ENCODE results near the gene CLIC3. TPM values are rescaled to one million over a fixed set of nuclear protein-coding genes. Genes with fewer than 3 reads are reported as not detected.

The CLIC3 gene
- total RNA-seq, 1 experiment from 2014 or later, result not detected

GRCh38 chr9:137027369-137028262 is 31.2 kb upstream of the CLIC3 start, which contains the start of gene ABCA2:
Gene ABCA2 (minus strand): TSS chr9:137028237. CDS start chr9:137028140, 97 bp downstream.
- peak within 1 kb of the TSS; percentile 59 for H3K4me2 ChIP-seq (ENCODE audit: low read depth, low read length, poor library complexity, severe bottlenecking)
- no peak within 1 kb of the TSS for H3K27ac ChIP-seq (ENCODE audit: low read length)
- peaks cover 36% of the 10 kb centered on the region for H3K4me1 ChIP-seq (ENCODE audit: low read length)
- no peaks in the 10 kb centered on the region for H3K9me2 ChIP-seq (replicated peaks; ENCODE audit: insufficient read depth, low read length)
- no peaks in the 10 kb centered on the region for H3K79me2 ChIP-seq (ENCODE audit: low read length)
- no peak within 1 kb of the TSS for H2AFZ ChIP-seq (ENCODE audit: low read length)
- H3K36me3 ChIP-seq (ENCODE audit: insufficient read depth, low read length), result no peaks in the 10 kb centered on the region
- no peaks in the 10 kb centered on the region for H3K27me3 ChIP-seq (ENCODE audit: low read length)
- H3K9ac ChIP-seq (ENCODE audit: low read length), result peak within 1 kb of the TSS; percentile 35
- no peaks in the 10 kb centered on the region; the same call in 1 of the 2 replicates for H4K20me1 ChIP-seq (ENCODE audit: insufficient read depth, low read depth, low read length)
- DNase-seq, result no peak
- H3K9me3 ChIP-seq (ENCODE audit: low read length), result no peaks in the 10 kb centered on the region
- H3K4me3 ChIP-seq (ENCODE audit: low read length), result peak within 1 kb of the TSS; percentile 53; the same call in 1 of the 2 replicates

GRCh38 chr9:137026828-137027227 is 30.5 kb upstream of the CLIC3 start:
- Histone ChIP-seq H3K9ac (ENCODE audit: low read length) (no peak overlapping the region), H3K27ac (ENCODE audit: low read length) (no peak overlapping the region), H3K79me2 (ENCODE audit: low read length) (no peaks in the 10 kb centered on the region), H3K27me3 (ENCODE audit: low read length) (no peaks in the 10 kb centered on the region), H3K4me1 (ENCODE audit: low read length) (peaks cover 28% of the 10 kb centered on the region), H3K9me2 (replicated peaks; ENCODE audit: insufficient read depth, low read length) (no peaks in the 10 kb centered on the region), H3K4me2 (ENCODE audit: low read depth, low read length, poor library complexity, severe bottlenecking) (no peak overlapping the region), H2AFZ (ENCODE audit: low read length) (no peak overlapping the region), H3K4me3 (ENCODE audit: low read length) (no peak overlapping the region), H3K36me3 (ENCODE audit: insufficient read depth, low read length) (no peaks in the 10 kb centered on the region), H4K20me1 (ENCODE audit: insufficient read depth, low read depth, low read length) (no peaks in the 10 kb centered on the region; the same call in 1 of the 2 replicates), H3K9me3 (ENCODE audit: low read length) (no peaks in the 10 kb centered on the region)
- no peak for DNase-seq

GRCh38 chr9:137026384-137026783 is 30.0 kb upstream of the CLIC3 start:
- Histone ChIP-seq H3K27ac (ENCODE audit: low read length) (no peak overlapping the region), H3K79me2 (ENCODE audit: low read length) (no peaks in the 10 kb centered on the region), H3K9ac (ENCODE audit: low read length) (no peak overlapping the region), H3K9me3 (ENCODE audit: low read length) (no peaks in the 10 kb centered on the region), H3K9me2 (replicated peaks; ENCODE audit: insufficient read depth, low read length) (no peaks in the 10 kb centered on the region), H3K36me3 (ENCODE audit: insufficient read depth, low read length) (no peaks in the 10 kb centered on the region), H3K27me3 (ENCODE audit: low read length) (no peaks in the 10 kb centered on the region), H3K4me2 (ENCODE audit: low read depth, low read length, poor library complexity, severe bottlenecking) (peak overlapping the region; percentile 27), H3K4me1 (ENCODE audit: low read length) (peaks cover 24% of the 10 kb centered on the region), H4K20me1 (ENCODE audit: insufficient read depth, low read depth, low read length) (no peaks in the 10 kb centered on the region; the same call in 1 of the 2 replicates), H2AFZ (ENCODE audit: low read length) (no peak overlapping the region), H3K4me3 (ENCODE audit: low read length) (no peak overlapping the region)
- DNase-seq, result no peak

- Histone ChIP-seq H3K4me3 (ENCODE audit: low read length) (no peak overlapping the region), H3K4me1 (ENCODE audit: low read length) (peaks cover 23% of the 10 kb centered on the region), H3K4me2 (ENCODE audit: low read depth, low read length, poor library complexity, severe bottlenecking) (peak overlapping the region; percentile 27), H3K9ac (ENCODE audit: low read length) (no peak overlapping the region), H3K9me2 (replicated peaks; ENCODE audit: insufficient read depth, low read length) (no peaks in the 10 kb centered on the region), H3K9me3 (ENCODE audit: low read length) (no peaks in the 10 kb centered on the region), H2AFZ (ENCODE audit: low read length) (no peak overlapping the region), H4K20me1 (ENCODE audit: insufficient read depth, low read depth, low read length) (no peaks in the 10 kb centered on the region; the same call in 1 of the 2 replicates), H3K27ac (ENCODE audit: low read length) (no peak overlapping the region), H3K36me3 (ENCODE audit: insufficient read depth, low read length) (no peaks in the 10 kb centered on the region), H3K79me2 (ENCODE audit: low read length) (no peaks in the 10 kb centered on the region), H3K27me3 (ENCODE audit: low read length) (no peaks in the 10 kb centered on the region)
- DNase-seq, result peak; percentile 89
These were observed 29.2 kb upstream of the CLIC3 start for GRCh38 chr9:137025517-137025966.

- Histone ChIP-seq H3K4me1 (ENCODE audit: low read length) (peaks cover 22% of the 10 kb centered on the region), H3K79me2 (ENCODE audit: low read length) (no peaks in the 10 kb centered on the region), H3K9me2 (replicated peaks; ENCODE audit: insufficient read depth, low read length) (no peaks in the 10 kb centered on the region), H3K27ac (ENCODE audit: low read length) (no peak overlapping the region), H3K27me3 (ENCODE audit: low read length) (no peaks in the 10 kb centered on the region), H3K9me3 (ENCODE audit: low read length) (no peaks in the 10 kb centered on the region), H4K20me1 (ENCODE audit: insufficient read depth, low read depth, low read length) (no peaks in the 10 kb centered on the region; the same call in 1 of the 2 replicates), H3K4me3 (ENCODE audit: low read length) (no peak overlapping the region), H3K36me3 (ENCODE audit: insufficient read depth, low read length) (no peaks in the 10 kb centered on the region), H2AFZ (ENCODE audit: low read length) (no peak overlapping the region), H3K9ac (ENCODE audit: low read length) (no peak overlapping the region), H3K4me2 (ENCODE audit: low read depth, low read length, poor library complexity, severe bottlenecking) (no peak overlapping the region)
- DNase-seq, result no peak
These were observed 27.2 kb upstream of the CLIC3 start for GRCh38 chr9:137023583-137023991.

GRCh38 chr9:137023157-137023556 is 26.8 kb upstream of the CLIC3 start:
- Histone ChIP-seq H3K27me3 (ENCODE audit: low read length) (no peaks in the 10 kb centered on the region), H3K79me2 (ENCODE audit: low read length) (no peaks in the 10 kb centered on the region), H3K4me3 (ENCODE audit: low read length) (no peak overlapping the region), H3K4me1 (ENCODE audit: low read length) (peaks cover 19% of the 10 kb centered on the region), H2AFZ (ENCODE audit: low read length) (no peak overlapping the region), H4K20me1 (ENCODE audit: insufficient read depth, low read depth, low read length) (no peaks in the 10 kb centered on the region; the same call in 1 of the 2 replicates), H3K9ac (ENCODE audit: low read length) (no peak overlapping the region), H3K9me2 (replicated peaks; ENCODE audit: insufficient read depth, low read length) (no peaks in the 10 kb centered on the region), H3K36me3 (ENCODE audit: insufficient read depth, low read length) (no peaks in the 10 kb centered on the region), H3K9me3 (ENCODE audit: low read length) (no peaks in the 10 kb centered on the region), H3K4me2 (ENCODE audit: low read depth, low read length, poor library complexity, severe bottlenecking) (no peak overlapping the region), H3K27ac (ENCODE audit: low read length) (no peak overlapping the region)
- DNase-seq, result no peak

- no peaks in the 10 kb centered on the region for H3K36me3 ChIP-seq (ENCODE audit: insufficient read depth, low read length)
- no peak overlapping the region for H3K27ac ChIP-seq (ENCODE audit: low read length)
- no peaks in the 10 kb centered on the region for H3K9me3 ChIP-seq (ENCODE audit: low read length)
- no peak overlapping the region for H3K4me3 ChIP-seq (ENCODE audit: low read length)
- peaks cover 18% of the 10 kb centered on the region for H3K4me1 ChIP-seq (ENCODE audit: low read length)
- H3K79me2 ChIP-seq (ENCODE audit: low read length), result no peaks in the 10 kb centered on the region
- no peak overlapping the region for H3K4me2 ChIP-seq (ENCODE audit: low read depth, low read length, poor library complexity, severe bottlenecking)
- H2AFZ ChIP-seq (ENCODE audit: low read length), result no peak overlapping the region
- no peak overlapping the region for H3K9ac ChIP-seq (ENCODE audit: low read length)
- no peak for DNase-seq
- H3K9me2 ChIP-seq (replicated peaks; ENCODE audit: insufficient read depth, low read length), result no peaks in the 10 kb centered on the region
- H4K20me1 ChIP-seq (ENCODE audit: insufficient read depth, low read depth, low read length), result no peaks in the 10 kb centered on the region; the same call in 1 of the 2 replicates
- H3K27me3 ChIP-seq (ENCODE audit: low read length), result no peaks in the 10 kb centered on the region
These were observed 26.3 kb upstream of the CLIC3 start for GRCh38 chr9:137022662-137023008.

- H3K9me3 ChIP-seq (ENCODE audit: low read length), result no peaks in the 10 kb centered on the region
- H3K27me3 ChIP-seq (ENCODE audit: low read length), result no peaks in the 10 kb centered on the region
- no peaks in the 10 kb centered on the region for H3K36me3 ChIP-seq (ENCODE audit: insufficient read depth, low read length)
- DNase-seq, result peak; percentile 96
- no peaks in the 10 kb centered on the region for H3K9me2 ChIP-seq (replicated peaks; ENCODE audit: insufficient read depth, low read length)
- no peak overlapping the region for H3K4me3 ChIP-seq (ENCODE audit: low read length)
- no peak overlapping the region for H3K9ac ChIP-seq (ENCODE audit: low read length)
- no peak overlapping the region for H3K27ac ChIP-seq (ENCODE audit: low read length)
- no peaks in the 10 kb centered on the region; the same call in 1 of the 2 replicates for H4K20me1 ChIP-seq (ENCODE audit: insufficient read depth, low read depth, low read length)
- H2AFZ ChIP-seq (ENCODE audit: low read length), result no peak overlapping the region
- no peaks in the 10 kb centered on the region for H3K79me2 ChIP-seq (ENCODE audit: low read length)
- H3K4me2 ChIP-seq (ENCODE audit: low read depth, low read length, poor library complexity, severe bottlenecking), result no peak overlapping the region
- peaks cover 14% of the 10 kb centered on the region for H3K4me1 ChIP-seq (ENCODE audit: low read length)
These were observed 25.8 kb upstream of the CLIC3 start for GRCh38 chr9:137021979-137022661.
